ENCODE data around the gene FAM181A.

GRCh38 chr14:93971635-93972027, 44.5 kb downstream of the FAM181A start:
- no peak for TF ChIP-seq CTCF (optimal IDR thresholded peaks at IDR 0.05 in 1 of 3, IDR thresholded peaks at IDR 0.05 in 1 of 3, conservative IDR thresholded peaks at IDR 0.05 in 1 of 3; ENCODE audit: extremely low read depth in 1 of 3, insufficient read depth in 2 of 3, low read length in 3 of 3)
- no peak for TF ChIP-seq EZH2 (IDR thresholded peaks at IDR 0.05; ENCODE audit: low read length)

Measured in keratinocyte (primary cell).